KMS-11 (cell line): ENCODE data around the gene INPP5D.
"Not testable (repeated sequence)": the region's sequence is repeated elsewhere in the genome, so short reads cannot be mapped to it uniquely, and the experiment has no call there.

Source experiments
- H2AFZ ChIP-seq: fragments of 200-600 bp; sonication (generic); 2 replicates; pipeline ENCODE4 v1.6.1; 2016; ENCODE audit warnings: antibody characterized with exemption, mixed run types, low read depth
- H3K27ac ChIP-seq: fragments of 200-600 bp; sonication (generic); 2 replicates; pipeline ENCODE4 v1.6.1; 2016; ENCODE audit warnings: mild to moderate bottlenecking, mixed run types
- H3K27me3 ChIP-seq: fragments of 200-600 bp; sonication (generic); 2 replicates; pipeline ENCODE4 v1.6.1; 2017; ENCODE audit warnings: mild to moderate bottlenecking, low read depth, mixed run types, moderate library complexity; ENCODE audit not compliant: insufficient read depth
- H3K36me3 ChIP-seq: fragments of 200-600 bp; sonication (generic); 2 replicates; pipeline ENCODE4 v1.6.1; 2017; ENCODE audit warnings: mild to moderate bottlenecking, mixed run types; ENCODE audit not compliant: insufficient read depth
- H3K4me1 ChIP-seq: fragments of 200-600 bp; sonication (generic); 2 replicates; pipeline ENCODE4 v1.6.1; 2016; ENCODE audit warnings: mild to moderate bottlenecking, low read depth, mixed run types; ENCODE audit not compliant: poor library complexity, severe bottlenecking
- H3K4me2 ChIP-seq: fragments of 200-600 bp; sonication (generic); 2 replicates; pipeline ENCODE4 v1.7.0; 2016; ENCODE audit warnings: mild to moderate bottlenecking, mixed run types
- H3K4me3 ChIP-seq: fragments of 200-600 bp; sonication (generic); IDR thresholded peaks from 2 replicates; pipeline ENCODE4 v1.6.1; 2017; ENCODE audit warnings: low read depth, low read length, mixed read lengths; ENCODE audit not compliant: insufficient read depth
- H3K79me2 ChIP-seq: fragments of 200-600 bp; sonication (generic); 2 replicates; pipeline ENCODE4 v1.6.1; 2016; ENCODE audit warnings: low read depth, mixed run types; ENCODE audit not compliant: insufficient read depth
- H3K9ac ChIP-seq: fragments of 200-600 bp; sonication (generic); 2 replicates; pipeline ENCODE4 v1.6.1; 2016; ENCODE audit warnings: mild to moderate bottlenecking, mixed run types
- H4K20me1 ChIP-seq: fragments of 200-600 bp; sonication (generic); 2 replicates; pipeline ENCODE4 v1.6.1; 2016; ENCODE audit warnings: mild to moderate bottlenecking, mixed run types; ENCODE audit not compliant: insufficient read depth
- CTCF ChIP-seq: fragments of 200-600 bp; sonication (generic); conservative IDR thresholded peaks from 2 replicates; pipeline ENCODE4 v1.6.1; 2017; ENCODE audit warnings: low read depth, mild to moderate bottlenecking, antibody characterized with exemption, low read length, moderate library complexity, mixed read lengths

The INPP5D gene

GRCh38 chr2:233096006-233096405 lies 35.9 kb downstream of the INPP5D start:
- Histone ChIP-seq H3K4me2 (no peak overlapping the region), H4K20me1 (no peaks in the 10 kb centered on the region), H3K4me1 (peaks cover 18% of the 10 kb centered on the region), H3K9ac (no peak overlapping the region), H3K36me3 (no peaks in the 10 kb centered on the region), H3K27ac (no peak overlapping the region), H3K27me3 (no peaks in the 10 kb centered on the region), H3K4me3 (no peak overlapping the region), H2AFZ (no peak overlapping the region), H3K79me2 (no peaks in the 10 kb centered on the region; the same call in 1 of the 2 replicates)
- TF ChIP-seq CTCF: no peak

DNA sequence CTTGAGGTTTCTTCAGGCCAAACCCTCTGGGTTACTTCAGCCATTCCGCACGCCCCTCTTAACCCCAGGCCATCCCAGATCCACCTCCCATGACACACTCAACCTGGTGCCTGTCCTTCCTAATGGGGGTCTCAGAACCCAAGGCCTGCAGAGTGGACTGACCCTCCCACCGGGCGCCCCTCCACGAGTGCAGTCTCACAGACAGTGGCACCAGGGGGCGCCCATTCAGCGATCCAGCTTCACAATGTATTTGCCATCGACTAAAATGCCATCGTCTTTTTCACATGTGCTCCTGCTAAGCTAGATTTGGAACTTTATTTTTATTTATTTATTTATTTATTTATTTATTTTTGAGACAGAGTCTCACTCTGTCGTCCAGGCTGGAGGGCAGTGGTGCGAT lies 38.5 kb downstream of the INPP5D start:
- H3K79me2 ChIP-seq: no peaks in the 10 kb centered on the region
- H3K27me3 ChIP-seq: no peaks in the 10 kb centered on the region
- no peaks in the 10 kb centered on the region for H3K36me3 ChIP-seq
- no peaks in the 10 kb centered on the region for H4K20me1 ChIP-seq
- H2AFZ ChIP-seq: no peak overlapping the region
- peaks cover 21% of the 10 kb centered on the region for H3K4me1 ChIP-seq
- H3K4me2 ChIP-seq: no peak overlapping the region
- no peak overlapping the region for H3K27ac ChIP-seq
- no peak overlapping the region for H3K9ac ChIP-seq
- no peak for TF ChIP-seq CTCF
- no peak overlapping the region for H3K4me3 ChIP-seq

DNA sequence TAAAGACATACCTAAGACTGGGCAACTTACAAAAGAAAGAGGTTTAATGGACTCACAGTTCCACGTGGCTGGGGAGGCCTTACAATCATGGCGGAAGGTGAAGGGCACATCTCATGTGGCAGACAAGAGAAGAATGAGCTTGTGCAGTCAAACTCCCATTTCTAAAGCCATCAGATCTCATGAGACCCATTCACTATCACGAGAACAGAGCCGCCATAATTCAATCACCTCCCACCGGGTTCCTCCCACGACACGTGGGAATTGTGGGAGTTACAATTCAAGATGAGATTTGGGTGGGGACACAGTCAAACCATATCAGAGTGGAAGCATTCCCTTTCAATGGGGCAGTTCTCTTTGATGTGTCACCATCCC lies 39.7 kb downstream of the INPP5D start:
- not testable (repeated sequence) for H2AFZ ChIP-seq, H4K20me1 ChIP-seq, H3K4me2 ChIP-seq, H3K27me3 ChIP-seq, H3K79me2 ChIP-seq, H3K4me3 ChIP-seq, H3K27ac ChIP-seq, H3K36me3 ChIP-seq, H3K9ac ChIP-seq
- H3K4me1 ChIP-seq: peaks cover 21% of the 10 kb centered on the region

GRCh38 chr2:233100192-233100998 lies 40.3 kb downstream of the INPP5D start:
- TF ChIP-seq CTCF: no peak
- Histone ChIP-seq H3K4me2 (peak overlapping the region; percentile 52), H3K27me3 (no peaks in the 10 kb centered on the region), H3K4me1 (peaks cover 21% of the 10 kb centered on the region), H3K27ac (peak overlapping the region; percentile 12; the same call in 1 of the 2 replicates), H2AFZ (peak overlapping the region; percentile 4; the same call in 1 of the 2 replicates), H3K79me2 (no peaks in the 10 kb centered on the region), H3K4me3 (no peak overlapping the region), H4K20me1 (no peaks in the 10 kb centered on the region), H3K9ac (no peak overlapping the region; the same call in 1 of the 2 replicates), H3K36me3 (no peaks in the 10 kb centered on the region)

- peak overlapping the region; percentile 52 for H3K4me2 ChIP-seq
- H3K9ac ChIP-seq: no peak overlapping the region
- H3K4me1 ChIP-seq: peaks cover 21% of the 10 kb centered on the region
- no peak overlapping the region; the same call in 1 of the 2 replicates for H2AFZ ChIP-seq
- H3K36me3 ChIP-seq: no peaks in the 10 kb centered on the region
- H3K79me2 ChIP-seq: no peaks in the 10 kb centered on the region
- H3K27ac ChIP-seq: peak overlapping the region; percentile 12; the same call in 1 of the 2 replicates
- H3K4me3 ChIP-seq: no peak overlapping the region
- no peaks in the 10 kb centered on the region for H3K27me3 ChIP-seq
- H4K20me1 ChIP-seq: no peaks in the 10 kb centered on the region
- TF ChIP-seq CTCF: no peak
These were observed 41.0 kb downstream of the INPP5D start for GRCh38 chr2:233101141-233101540.
